ENCODE results near the gene PDZRN3. TPM values are rescaled to one million over a fixed set of nuclear protein-coding genes. Genes with fewer than 3 reads are reported as not detected.

PDZRN3 gene
- polyA plus RNA-seq, 2 of the 4 experiments (the other 2 are of a cell fraction), result not detected

GRCh38 chr3:73657186-73657585 lies 32.4 kb upstream of the PDZRN3 start:
- H3K9me3 ChIP-seq, result no peaks in the 10 kb centered on the region
- no peak overlapping the region for H3K4me2 ChIP-seq
- TF ChIP-seq SREBF2 (IDR thresholded peaks at IDR 0.05), result no peak
- H3K27ac ChIP-seq, result no peak overlapping the region
- no peak overlapping the region for H3K4me3 ChIP-seq
- DNase-seq (ENCODE audit: low read depth in 1 of 2, low spot score in 1 of 2) (no peak), ATAC-seq (no peak), FAIRE-seq (no peak)
- H3K4me1 ChIP-seq, result no peaks in the 10 kb centered on the region
- CTCF ChIA-PET, result no interaction called here
- POLR2A ChIA-PET, result no interaction called here

DNA sequence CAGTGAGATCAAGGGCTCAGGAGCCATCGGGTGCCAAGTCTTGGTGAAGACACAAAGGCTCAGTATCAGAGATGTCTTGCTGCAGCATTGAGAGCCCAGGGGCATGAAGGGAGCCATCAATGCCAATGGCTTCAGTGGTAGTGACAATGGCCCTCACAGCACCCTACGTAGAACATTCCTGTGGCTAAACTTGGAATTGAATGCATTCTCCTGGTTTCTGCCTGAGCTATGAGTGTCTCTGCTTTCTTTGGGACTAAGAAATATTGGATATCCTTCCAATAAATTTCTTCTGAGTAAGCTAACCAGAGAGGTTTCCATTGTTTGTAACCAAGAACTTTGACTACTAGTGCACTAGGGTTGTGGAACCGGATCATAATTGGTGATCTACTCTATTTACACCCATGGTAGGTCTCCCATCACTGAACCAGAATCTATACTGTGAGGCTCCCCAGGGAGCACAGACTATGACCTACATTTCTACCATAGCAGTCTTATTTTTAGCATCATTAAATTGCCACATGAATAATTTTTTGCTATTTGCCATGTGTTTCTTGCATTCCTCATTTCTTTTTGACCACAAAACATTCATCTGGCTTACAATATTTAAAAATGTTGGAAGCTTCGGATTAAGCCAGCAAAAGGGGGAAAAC lies 31.6 kb upstream of the PDZRN3 start:
- H3K9me3 ChIP-seq, result no peaks in the 10 kb centered on the region
- ChIA-PET POLR2A (no interaction called here), CTCF (no interaction called here)
- H3K4me1 ChIP-seq, result no peaks in the 10 kb centered on the region
- WGBS (ENCODE audit: missing lambda C conversion rate), result 14% methylated on average over 4 of the region's 4 CpGs
- H3K27ac ChIP-seq, result no peak overlapping the region
- ATAC-seq (no peak), DNase-seq (ENCODE audit: low read depth in 1 of 2, low spot score in 1 of 2) (no peak), FAIRE-seq (no peak)
- H3K4me2 ChIP-seq, result no peak overlapping the region
- no peak overlapping the region for H3K4me3 ChIP-seq
- TF ChIP-seq RNF2 (IDR thresholded peaks at IDR 0.05; ENCODE audit: borderline replicate concordance, low read depth), result no peak

GRCh38 chr3:73655197-73655596 lies 30.5 kb upstream of the PDZRN3 start:
- Histone ChIP-seq H3K4me3 (no peak overlapping the region), H3K4me2 (no peak overlapping the region), H3K4me1 (no peaks in the 10 kb centered on the region), H3K27ac (no peak overlapping the region), H3K9me3 (no peaks in the 10 kb centered on the region)
- ChIA-PET CTCF (no interaction called here), POLR2A (no interaction called here)
- ATAC-seq (no peak), DNase-seq (ENCODE audit: low read depth in 1 of 2, low spot score in 1 of 2) (no peak), FAIRE-seq (no peak)
- TF ChIP-seq ZC3H11A (IDR thresholded peaks at IDR 0.05), result no peak
- no peak for TF ChIP-seq MAZ (IDR thresholded peaks at IDR 0.05; ENCODE audit: borderline replicate concordance, low read depth, low read length)
- TF ChIP-seq RFX5 (IDR thresholded peaks at IDR 0.05), result no peak
- no peak for TF ChIP-seq CEBPB (IDR thresholded peaks at IDR 0.05)
- no peak for TF ChIP-seq NFE2L2 (conservative IDR thresholded peaks at IDR 0.05; ENCODE audit: low read length)
- TF ChIP-seq CTCF (IDR thresholded peaks at IDR 0.05), result no peak
- no peak for TF ChIP-seq CHD2 (IDR thresholded peaks at IDR 0.05; ENCODE audit: low read length, partially characterized antibody)
- WGBS (ENCODE audit: missing lambda C conversion rate), result 8% methylated on average over 5 of the region's 5 CpGs

DNA sequence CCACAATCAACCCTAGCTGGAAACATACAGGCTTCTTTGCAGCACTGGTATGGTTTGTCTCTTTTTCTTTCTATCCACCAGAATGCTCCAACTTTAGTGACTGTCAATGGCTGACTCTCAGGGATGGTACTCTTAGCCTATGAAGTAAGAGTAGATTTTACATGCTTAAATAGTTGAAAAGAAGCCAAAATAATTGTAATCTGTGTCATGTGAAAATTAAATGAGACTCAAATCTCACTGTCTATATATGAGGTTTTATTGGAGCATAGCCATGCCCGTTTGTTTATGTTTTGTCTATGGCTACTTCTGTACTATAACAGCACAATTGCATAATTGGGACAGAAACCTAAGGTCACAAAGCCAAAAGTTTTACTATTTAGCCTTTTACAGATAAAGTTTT lies 29.1 kb upstream of the PDZRN3 start:
- ChIA-PET CTCF (no interaction called here), POLR2A (no interaction called here)
- H3K4me2 ChIP-seq, result no peak overlapping the region
- FAIRE-seq (no peak), DNase-seq (ENCODE audit: low read depth in 1 of 2, low spot score in 1 of 2) (no peak), ATAC-seq (no peak)
- no peak overlapping the region for H3K27ac ChIP-seq
- H3K9me3 ChIP-seq, result no peaks in the 10 kb centered on the region
- H3K4me1 ChIP-seq, result no peaks in the 10 kb centered on the region
- 0% methylated on average over 1 of the region's 1 CpG for WGBS (ENCODE audit: missing lambda C conversion rate)
- H3K4me3 ChIP-seq, result no peak overlapping the region
- no peak for TF ChIP-seq FOSL2 (IDR thresholded peaks at IDR 0.05)
- TF ChIP-seq FOSL2 (CRISPR knock-in tag; IDR thresholded peaks at IDR 0.05), result no peak
- no peak for TF ChIP-seq NFE2L2 (conservative IDR thresholded peaks at IDR 0.05; ENCODE audit: low read length)
- TF ChIP-seq HOXA7 (CRISPR knock-in tag; IDR thresholded peaks at IDR 0.05), result no peak
- TF ChIP-seq CTCF (IDR thresholded peaks at IDR 0.05), result no peak
- TF ChIP-seq PHF8 (IDR thresholded peaks at IDR 0.05; ENCODE audit: borderline replicate concordance, low read depth), result no peak
- TF ChIP-seq POLR2AphosphoS2 (conservative IDR thresholded peaks at IDR 0.05; ENCODE audit: low read length), result no peak
- no peak for TF ChIP-seq ZNF302 (CRISPR knock-in tag; IDR thresholded peaks at IDR 0.05)
- no peak for TF ChIP-seq CBX2 (IDR thresholded peaks at IDR 0.05; ENCODE audit: borderline replicate concordance, low read depth)
- TF ChIP-seq MAFK (IDR thresholded peaks at IDR 0.05; ENCODE audit: partially characterized antibody), result no peak
- TF ChIP-seq NPAS2 (CRISPR knock-in tag; IDR thresholded peaks at IDR 0.05; ENCODE audit: borderline replicate concordance), result no peak
- TF ChIP-seq, protein P1, sequence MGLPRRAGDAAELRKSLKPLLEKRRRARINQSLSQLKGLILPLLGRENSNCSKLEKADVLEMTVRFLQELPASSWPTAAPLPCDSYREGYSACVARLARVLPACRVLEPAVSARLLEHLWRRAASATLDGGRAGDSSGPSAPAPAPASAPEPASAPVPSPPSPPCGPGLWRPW (IDR thresholded peaks at IDR 0.05), result no peak
- TF ChIP-seq RARB (CRISPR knock-in tag; IDR thresholded peaks at IDR 0.05), result no peak
- no peak for TF ChIP-seq ZFP36 (IDR thresholded peaks at IDR 0.05; ENCODE audit: borderline replicate concordance, partially characterized antibody)
- TF ChIP-seq CBX8 (IDR thresholded peaks at IDR 0.05), result no peak
- TF ChIP-seq FOSB (CRISPR knock-in tag; IDR thresholded peaks at IDR 0.05), result no peak
- TF ChIP-seq ELK1 (IDR thresholded peaks at IDR 0.05; ENCODE audit: low read depth, low read length), result no peak
- TF ChIP-seq HMGXB4 (CRISPR knock-in tag; IDR thresholded peaks at IDR 0.05; ENCODE audit: borderline replicate concordance), result no peak
